Hippocampal formation (tissue), 2 donors: Measurements from ENCODE around the gene XRRA1.

ENCODE experiments used
- DNase-seq, 2 donors: peaks; one replicate each; lab custom pipeline; 2025; lab: John Stamatoyannopoulos, UW

Gene XRRA1

GRCh38 chr11:74951226-74951625 lies 2.3 kb upstream of the XRRA1 start:
- no peak for DNase-seq

- DNase-seq: no peak
Observed at GRCh38 chr11:74950374-74950969, 1.6 kb upstream of the XRRA1 start.

GRCh38 chr11:74949753-74950137 lies 854 bp upstream of the XRRA1 start:
- no peak for DNase-seq

GRCh38 chr11:74948546-74948897 lies 369 bp downstream of the XRRA1 start:
- no peak for DNase-seq

DNA sequence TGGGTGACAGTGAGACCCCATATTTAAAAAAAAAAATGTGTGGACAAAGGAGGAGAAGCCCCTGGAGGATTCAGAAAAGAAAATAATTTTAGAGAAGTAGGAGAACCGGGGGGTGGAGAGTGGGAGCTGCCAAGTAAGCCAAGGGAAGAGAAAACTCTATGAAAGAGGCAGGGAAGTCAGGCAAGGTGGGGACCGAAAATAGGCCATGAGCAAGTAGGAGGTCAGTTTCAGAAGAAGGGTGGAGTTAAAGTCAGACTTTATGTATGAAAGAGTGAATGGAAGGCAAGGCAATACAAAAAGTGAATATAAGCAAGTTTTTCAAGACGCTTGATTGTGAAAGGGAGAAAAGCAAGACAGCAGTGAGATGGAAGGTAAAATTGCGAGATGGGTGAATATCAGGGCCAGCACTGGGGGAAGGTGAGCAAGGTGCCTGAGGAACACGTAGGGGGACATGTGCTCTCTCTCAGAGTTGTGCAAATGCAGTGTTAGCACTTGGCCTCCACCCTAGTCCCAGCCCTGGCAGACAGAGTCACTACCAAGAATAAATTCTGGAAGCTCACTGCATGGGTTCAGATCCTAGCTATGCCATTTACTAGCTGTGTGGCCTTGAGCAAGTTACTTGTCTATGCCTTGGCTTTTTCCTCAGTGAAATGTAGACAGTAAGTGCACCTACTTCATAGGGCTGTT lies 6.7 kb downstream of the XRRA1 start:
- no peak for DNase-seq

GRCh38 chr11:74941492-74941891 lies 7.4 kb downstream of the XRRA1 start:
- no peak for DNase-seq

DNA sequence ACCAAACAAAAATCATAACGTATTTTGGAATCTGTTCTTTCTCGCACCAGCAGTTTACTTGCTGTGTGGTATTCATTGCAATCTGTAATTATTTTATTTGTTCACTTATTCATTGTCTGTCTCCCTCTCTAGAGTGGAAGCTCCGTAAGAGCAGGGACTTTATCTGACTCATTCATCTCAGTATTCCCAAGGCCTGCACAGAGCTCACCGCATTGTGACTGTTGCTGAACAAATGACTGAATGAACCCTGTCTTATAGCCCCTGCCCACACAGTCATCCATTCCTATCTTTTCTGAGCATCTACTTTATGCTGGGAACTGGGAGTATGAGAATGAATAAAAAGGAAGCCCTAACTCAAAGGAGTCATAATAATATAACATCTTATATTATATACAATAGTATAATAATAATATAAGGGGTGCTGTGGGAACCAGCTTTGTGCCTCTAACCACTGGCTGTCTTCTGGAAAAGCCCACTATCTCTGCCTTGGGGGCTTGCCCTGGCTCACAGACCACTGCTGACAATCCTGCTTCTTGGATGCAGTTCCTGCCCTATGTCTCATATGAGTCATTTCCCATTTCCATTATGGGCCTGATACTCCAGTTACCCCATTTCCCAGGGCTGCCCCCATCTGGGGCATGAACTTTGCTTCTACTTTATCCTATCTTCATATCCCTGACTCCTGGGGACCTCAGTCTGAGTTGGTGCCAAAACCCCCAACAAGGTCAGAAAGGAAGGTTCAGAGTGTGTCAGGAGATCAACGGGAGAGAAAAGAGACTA lies 11.0 kb downstream of the XRRA1 start:
- DNase-seq: no peak

DNA sequence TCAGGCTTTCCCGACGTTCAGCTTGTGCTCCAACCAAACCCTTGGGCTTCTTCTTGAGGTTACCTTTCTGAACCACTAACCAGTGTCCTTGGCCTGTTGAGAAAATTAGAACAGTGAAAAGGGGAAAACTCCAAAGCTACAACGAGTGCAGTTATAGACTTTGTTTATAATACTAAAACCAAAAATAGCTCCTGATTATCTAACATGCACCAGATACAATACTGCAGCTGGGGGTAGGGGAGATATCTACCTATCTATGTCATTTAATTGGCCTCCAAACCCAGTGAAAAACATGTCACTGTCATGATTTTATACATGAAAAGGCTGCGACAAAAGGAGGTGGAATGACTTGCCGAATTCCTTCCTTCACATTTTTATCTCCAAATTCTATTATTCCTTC lies 11.9 kb downstream of the XRRA1 start:
- no peak for DNase-seq

- no peak for DNase-seq
Observed at GRCh38 chr11:74936087-74936486, 12.8 kb downstream of the XRRA1 start.

DNA sequence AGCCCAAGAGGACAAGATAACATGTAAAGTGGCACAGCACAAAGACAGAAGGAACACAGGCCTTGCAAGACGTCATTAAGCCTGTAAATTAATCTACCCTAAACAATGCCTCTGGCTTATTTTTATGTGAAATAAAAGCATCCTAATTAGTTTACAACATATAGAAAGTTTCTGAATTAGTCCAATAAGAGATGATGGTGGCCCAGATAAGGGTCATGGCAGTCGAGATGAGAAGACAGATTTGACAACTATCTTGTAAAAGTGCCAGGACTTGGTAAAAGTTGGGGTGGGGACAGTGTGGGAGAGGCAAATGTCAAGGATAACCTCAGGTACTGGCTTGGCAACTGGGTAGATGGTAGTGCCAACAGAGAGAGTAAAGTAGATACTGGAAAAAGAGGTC lies 13.6 kb downstream of the XRRA1 start:
- DNase-seq: no peak

DNA sequence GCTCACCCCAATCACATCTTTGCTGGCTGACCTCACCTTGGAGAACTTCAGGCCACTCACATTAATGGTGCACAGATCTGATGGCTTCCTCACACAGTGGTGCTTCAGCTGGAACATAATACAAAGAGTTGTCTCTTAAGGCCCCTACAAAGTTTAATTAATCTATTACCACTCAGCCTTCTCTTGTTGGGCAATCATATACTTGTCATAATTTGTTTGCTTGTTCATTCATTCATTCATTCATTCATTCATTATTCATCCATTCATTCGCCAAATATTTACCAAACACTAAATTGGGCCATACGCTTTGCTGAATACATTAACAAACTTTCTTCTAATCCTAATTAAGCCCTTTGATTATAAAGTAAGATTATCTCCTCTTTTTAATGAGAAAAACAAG lies 15.1 kb downstream of the XRRA1 start:
- DNase-seq: no peak

DNA sequence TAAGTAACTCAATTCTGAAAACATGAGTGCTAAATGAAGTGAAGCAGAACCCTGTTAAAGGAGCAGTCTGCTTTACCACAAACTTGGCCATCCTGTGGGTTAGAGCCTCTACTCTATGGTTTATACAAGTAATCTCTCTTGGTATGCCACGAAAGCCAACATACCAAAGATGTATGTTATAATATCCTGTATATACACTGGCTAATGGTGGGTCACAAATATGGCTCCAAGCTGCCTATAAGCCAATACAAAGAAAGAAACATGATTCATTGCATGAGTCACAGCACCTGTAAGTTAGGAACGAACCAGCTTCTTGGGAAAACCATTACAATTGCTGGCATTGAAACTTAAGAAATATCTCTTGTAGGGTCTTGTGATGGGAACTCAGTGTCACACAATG lies 16.1 kb downstream of the XRRA1 start:
- DNase-seq: no peak

DNA sequence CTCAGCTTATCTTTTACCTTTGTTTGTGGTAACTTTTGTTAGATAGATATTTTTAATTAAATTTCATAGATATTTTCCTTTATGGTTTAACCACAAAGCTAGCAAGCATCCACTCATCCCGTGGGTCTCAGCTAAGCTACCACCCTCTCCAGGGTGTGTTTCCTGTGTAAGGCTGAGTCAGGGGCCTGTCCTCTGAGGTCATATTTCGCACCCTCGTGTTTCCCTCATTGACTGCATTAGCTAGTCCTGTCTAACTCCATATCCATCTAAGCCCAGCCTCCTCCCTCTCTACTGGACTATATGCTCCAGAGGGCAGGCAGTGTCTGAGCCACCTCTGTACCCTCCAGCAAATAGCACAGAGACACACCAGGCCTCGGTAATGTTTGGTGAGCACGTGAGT lies 16.7 kb downstream of the XRRA1 start:
- no peak for DNase-seq

DNA sequence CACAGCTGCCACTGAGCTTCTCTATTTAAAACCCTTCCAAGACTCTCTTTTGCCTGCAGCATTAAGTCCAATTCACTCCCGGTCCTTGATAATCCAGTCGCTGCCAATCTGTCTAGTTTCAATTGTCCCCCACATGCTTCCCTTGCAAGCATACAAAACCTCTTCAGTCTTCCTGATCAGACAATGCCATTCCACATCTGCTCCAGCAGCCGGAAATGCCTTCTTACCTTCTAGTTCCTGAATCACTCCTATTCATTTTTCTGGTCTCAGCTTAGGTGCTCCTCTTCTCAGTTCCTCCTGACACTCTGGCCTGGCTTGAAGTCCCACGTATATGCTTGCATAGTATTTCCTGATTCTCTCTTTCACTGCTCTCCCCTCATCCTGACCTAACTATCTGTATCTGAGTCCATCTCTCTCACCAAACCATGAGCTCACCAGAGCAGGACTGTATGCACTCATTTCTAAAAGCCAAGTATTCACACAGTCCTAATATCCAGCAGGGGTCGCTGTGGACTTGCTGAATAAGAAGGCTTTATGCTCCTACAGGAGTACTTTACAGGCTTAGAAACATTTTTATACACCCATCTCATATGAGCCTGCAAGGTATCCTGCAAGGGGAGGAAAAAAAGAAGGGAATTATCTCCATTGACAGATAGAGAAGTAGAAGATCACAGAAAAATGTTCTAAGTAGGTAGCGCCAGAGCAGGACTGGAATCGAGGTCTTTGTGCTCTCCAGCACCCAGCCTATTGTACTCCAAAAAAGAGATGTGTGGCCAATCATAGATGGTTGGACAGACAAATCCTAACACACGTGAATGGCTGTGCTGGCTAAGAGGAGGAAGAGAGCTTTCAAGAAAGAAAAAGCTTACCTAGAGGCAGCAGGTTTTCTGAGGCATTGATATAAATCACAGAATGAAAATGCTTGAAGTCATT lies 19.2 kb downstream of the XRRA1 start:
- DNase-seq: peak; percentile 56 to 68

- no peak for DNase-seq
Observed at GRCh38 chr11:74927496-74927895, 21.4 kb downstream of the XRRA1 start.

DNA sequence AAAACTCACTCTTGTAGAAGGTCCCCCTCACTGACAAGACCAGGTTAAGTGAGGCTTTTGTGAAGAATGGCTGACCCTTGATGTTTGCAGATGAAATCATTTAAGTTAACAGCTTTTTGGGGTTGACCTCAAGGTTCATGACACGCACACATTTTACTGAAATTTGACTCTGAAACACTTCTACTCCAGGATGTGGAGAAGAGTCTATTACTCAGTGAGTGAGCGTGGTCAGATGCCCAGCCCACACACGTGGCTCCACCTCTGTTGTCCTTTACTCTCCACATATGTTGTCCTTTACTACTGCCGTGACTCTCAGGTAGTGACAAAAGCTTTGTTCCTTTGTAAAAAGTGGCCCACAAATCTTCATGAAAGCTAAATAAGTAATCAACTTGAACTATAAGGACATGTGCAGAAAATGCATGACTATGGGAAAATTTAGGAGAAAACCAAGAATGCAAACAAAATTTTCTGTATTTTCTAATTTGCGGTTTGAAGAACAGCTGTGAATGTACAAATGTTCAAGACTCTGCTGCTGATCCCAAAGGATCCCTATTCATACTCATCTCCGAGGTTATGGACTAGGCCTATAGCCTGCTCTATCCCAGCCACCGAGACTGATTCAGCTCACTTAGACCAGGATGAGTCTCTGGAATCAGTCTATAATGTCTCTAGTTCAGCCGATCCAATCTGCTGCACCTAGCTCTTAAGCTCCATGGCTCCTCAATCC lies 22.4 kb downstream of the XRRA1 start:
- no peak for DNase-seq

GRCh38 chr11:74925281-74925680 lies 23.6 kb downstream of the XRRA1 start:
- no peak for DNase-seq

- DNase-seq: no peak
Observed at GRCh38 chr11:74923125-74923524, 25.8 kb downstream of the XRRA1 start.

DNA sequence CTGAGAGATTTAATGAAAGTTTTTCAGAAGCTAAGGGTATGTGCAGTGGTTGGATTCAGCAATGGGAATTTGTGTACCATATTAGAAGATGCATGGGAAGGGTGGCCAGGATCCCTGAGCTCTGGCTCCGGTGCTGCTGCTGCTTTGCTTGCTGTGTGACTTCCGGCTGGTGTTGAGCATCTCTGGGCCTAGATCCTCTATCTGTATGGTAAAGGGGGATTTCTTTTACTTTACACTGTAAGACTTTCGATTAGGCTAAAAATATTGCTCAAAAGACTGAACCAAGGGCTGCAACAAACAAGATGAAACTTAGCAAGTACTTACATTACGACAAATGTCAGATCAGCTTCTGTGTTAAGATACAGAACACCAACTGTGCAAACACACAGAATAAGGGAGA lies 39.1 kb downstream of the XRRA1 start:
- no peak for DNase-seq

DNA sequence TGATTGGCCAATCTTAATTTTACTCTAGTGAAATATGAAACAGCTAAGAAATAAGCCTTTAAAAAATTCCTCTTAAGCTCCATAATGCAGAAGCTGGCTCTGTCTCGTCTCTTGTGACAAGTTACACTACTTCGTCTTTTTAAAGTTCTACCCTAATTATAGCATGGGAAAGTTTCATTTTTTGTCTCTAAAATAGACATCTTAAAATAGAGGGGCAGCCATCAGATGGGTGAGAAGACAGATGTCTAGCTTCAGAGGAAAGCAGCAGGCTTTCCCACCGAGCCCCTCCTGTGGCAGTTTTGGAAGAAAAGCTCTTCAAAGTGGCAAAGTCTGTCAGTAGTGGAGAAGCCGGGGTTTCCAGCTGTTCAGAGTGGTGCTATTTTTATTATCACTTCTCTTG lies 39.5 kb downstream of the XRRA1 start:
- no peak for DNase-seq

DNA sequence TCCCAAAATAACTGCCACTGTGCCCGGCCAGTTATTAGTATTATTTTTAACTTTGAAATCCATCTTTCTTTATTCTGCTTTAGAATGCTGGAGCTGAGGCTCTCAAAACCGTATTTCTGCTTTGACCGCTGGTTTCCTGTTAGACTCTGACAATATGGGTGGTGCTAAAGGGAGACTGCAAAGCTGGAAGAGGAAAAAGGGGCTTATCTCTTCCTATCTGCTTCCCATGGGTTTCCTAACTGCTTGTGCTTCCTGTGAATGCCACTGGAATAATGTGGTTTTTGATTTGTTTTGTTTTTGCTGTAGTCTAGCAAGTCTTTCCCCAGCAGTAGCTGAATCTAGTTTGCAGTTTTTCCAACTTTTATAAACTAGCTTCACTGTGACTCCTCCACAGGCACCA lies 43.6 kb downstream of the XRRA1 start:
- DNase-seq: no peak

DNA sequence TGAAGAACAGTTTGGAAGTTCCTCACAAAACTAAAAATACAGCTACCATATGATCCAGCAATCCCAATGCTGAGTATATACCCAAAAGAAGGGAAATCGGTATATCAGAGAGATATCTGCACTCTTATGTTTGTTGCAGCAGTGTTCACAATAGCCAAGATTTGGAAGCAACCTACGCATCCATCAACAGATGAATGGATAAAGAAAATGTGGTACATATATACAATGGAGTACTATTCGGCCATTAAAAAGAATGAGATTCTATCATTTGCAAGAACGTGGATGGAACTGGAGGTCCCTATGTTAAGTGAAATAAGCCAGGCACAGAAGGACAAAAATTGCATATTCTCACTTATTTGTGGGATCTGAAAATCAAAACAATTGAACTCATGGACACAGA lies 46.5 kb downstream of the XRRA1 start:
- DNase-seq: no peak
